Immature natural killer cell (primary cell): Measurements from ENCODE around the gene MGAT4A. TPM values are rescaled to one million over a fixed set of nuclear protein-coding genes. Genes with fewer than 3 reads are reported as not detected.

Experiments used
- DNase-seq, 3 donors: peaks; one replicate each; pipeline ENCODE4 v3.0.0; 2022; ENCODE audit warnings: mixed read lengths in 1 of 3
- H3K27ac Mint-ChIP-seq, 6 donors: one replicate each; pipeline ENCODE4 v1.8.0; 2020; ENCODE audit warnings: mixed read lengths in 6 of 6, mild to moderate bottlenecking in 5 of 6, inconsistent platforms in 4 of 6, moderate library complexity in 3 of 6
- H3K27me3 Mint-ChIP-seq, 3 donors: one replicate each; pipeline ENCODE4 v1.8.0; 2020 to 2021; ENCODE audit warnings: low read depth in 3 of 3, mild to moderate bottlenecking in 3 of 3, mixed read lengths in 3 of 3, moderate library complexity in 3 of 3, inconsistent platforms in 1 of 3
- H3K36me3 Mint-ChIP-seq, 3 donors: one replicate each; pipeline ENCODE4 v1.8.0; 2020; ENCODE audit warnings: mixed read lengths in 3 of 3, inconsistent platforms in 2 of 3, mild to moderate bottlenecking in 2 of 3
- H3K4me1 Mint-ChIP-seq, 2 donors: one replicate each; pipeline ENCODE4 v1.8.0; 2020; ENCODE audit warnings: inconsistent platforms in 2 of 2, mild to moderate bottlenecking in 2 of 2, mixed read lengths in 2 of 2, moderate library complexity in 1 of 2
- H3K4me3 Mint-ChIP-seq, 5 donors: one replicate each; pipeline ENCODE4 v1.8.0; 2020; ENCODE audit warnings: mild to moderate bottlenecking in 5 of 5, mixed read lengths in 5 of 5, inconsistent platforms in 3 of 5, moderate library complexity in 3 of 5
- H3K9me3 Mint-ChIP-seq, 6 donors: one replicate each; pipeline ENCODE4 v1.8.0; 2020; ENCODE audit warnings: mild to moderate bottlenecking in 6 of 6, mixed read lengths in 6 of 6, inconsistent platforms in 4 of 6, moderate library complexity in 3 of 6
- polyA plus RNA-seq, 3 donors: library from polyadenylated mRNA; unstranded; fragments of 300-500 nt; fragmentation: Illumina TruSeq; gene quantifications; one replicate each; pipeline ENCODE4 v1.2.3, GENCODE V29; 2021

Gene MGAT4A
- polyA plus RNA-seq, 3 donors from 2014 or later: 113 to 155 (median 128) TPM

- H3K36me3 Mint-ChIP-seq: peaks cover 9 to 21% (median 14%) of the 10 kb centered on the region in 3 donors
- H3K27me3 Mint-ChIP-seq: no peaks in the 10 kb centered on the region
- peaks cover 0 to 9% (median 2%) of the 10 kb centered on the region in 6 donors for H3K9me3 Mint-ChIP-seq
- H3K4me1 Mint-ChIP-seq: peaks cover 61 to 73% of the 10 kb centered on the region in 2 donors
- no peak overlapping the region for H3K4me3 Mint-ChIP-seq
- H3K27ac Mint-ChIP-seq: peak overlapping the region in 5 of 6 donors; percentile 44 to 81 (median 72)
- DNase-seq: no peak
Observed at GRCh38 chr2:98715812-98716451, 15.0 kb downstream of the MGAT4A start.

- no peak for DNase-seq
- Mint-ChIP-seq H3K27ac (peak overlapping the region in 4 of 6 donors; percentile 23 to 83 (median 64)), H3K4me3 (no peak overlapping the region), H3K9me3 (no peaks in the 10 kb centered on the region), H3K27me3 (no peaks in the 10 kb centered on the region), H3K4me1 (peaks cover 70 to 89% of the 10 kb centered on the region in 2 donors), H3K36me3 (no peaks in the 10 kb centered on the region)
Observed at GRCh38 chr2:98713332-98714015, 17.5 kb downstream of the MGAT4A start.

- H3K4me3 Mint-ChIP-seq: peak overlapping the region in 4 of 5 donors; percentile 5 to 68 (median 20)
- H3K4me1 Mint-ChIP-seq: peaks cover 70 to 84% of the 10 kb centered on the region in 2 donors
- no peaks in the 10 kb centered on the region for H3K36me3 Mint-ChIP-seq
- H3K27ac Mint-ChIP-seq: peak overlapping the region in 4 of 6 donors; percentile 22 to 82 (median 60)
- no peaks in the 10 kb centered on the region for H3K9me3 Mint-ChIP-seq
- no peaks in the 10 kb centered on the region for H3K27me3 Mint-ChIP-seq
- no peak for DNase-seq
Observed at GRCh38 chr2:98712145-98712544, 18.8 kb downstream of the MGAT4A start.

GRCh38 chr2:98711506-98711905 lies 19.4 kb downstream of the MGAT4A start:
- Mint-ChIP-seq H3K4me1 (peaks cover 66 to 79% of the 10 kb centered on the region in 2 donors), H3K9me3 (no peaks in the 10 kb centered on the region), H3K27ac (peak overlapping the region in 1 of 6 donors; percentile 22), H3K27me3 (no peaks in the 10 kb centered on the region), H3K4me3 (peak overlapping the region in 1 of 5 donors; percentile 68), H3K36me3 (no peaks in the 10 kb centered on the region)
- DNase-seq: no peak

- no peaks in the 10 kb centered on the region for H3K27me3 Mint-ChIP-seq
- no peak for DNase-seq
- H3K27ac Mint-ChIP-seq: peak overlapping the region; percentile 14 to 54 (median 21)
Observed at GRCh38 chr2:98710734-98711133, 20.2 kb downstream of the MGAT4A start.

GRCh38 chr2:98709535-98709934 lies 21.4 kb downstream of the MGAT4A start:
- H3K36me3 Mint-ChIP-seq: no peaks in the 10 kb centered on the region
- peak overlapping the region in 3 of 5 donors; percentile 3 to 67 (median 25) for H3K4me3 Mint-ChIP-seq
- peak overlapping the region in 2 of 6 donors; percentile 17 to 58 for H3K27ac Mint-ChIP-seq
- H3K9me3 Mint-ChIP-seq: no peaks in the 10 kb centered on the region
- no peak for DNase-seq
- H3K27me3 Mint-ChIP-seq: no peaks in the 10 kb centered on the region
- H3K4me1 Mint-ChIP-seq: peaks cover 62 to 73% of the 10 kb centered on the region in 2 donors

More at GRCh38 chr2:98710734-98711133, 20.2 kb downstream of the MGAT4A start:
- Mint-ChIP-seq H3K4me1 (peaks cover 60 to 73% of the 10 kb centered on the region in 2 donors), H3K4me3 (peak overlapping the region; percentile 40 to 69 (median 57)), H3K36me3 (no peaks in the 10 kb centered on the region), H3K9me3 (no peaks in the 10 kb centered on the region)

GRCh38 chr2:98708396-98709186 lies 22.3 kb downstream of the MGAT4A start:
- Mint-ChIP-seq H3K27me3 (no peaks in the 10 kb centered on the region), H3K36me3 (no peaks in the 10 kb centered on the region), H3K27ac (peak overlapping the region in 2 of 6 donors; percentile 23 to 43), H3K4me1 (peaks cover 63 to 73% of the 10 kb centered on the region in 2 donors), H3K4me3 (no peak overlapping the region), H3K9me3 (no peaks in the 10 kb centered on the region)
- DNase-seq: no peak

GRCh38 chr2:98706591-98706990 lies 24.3 kb downstream of the MGAT4A start:
- H3K4me3 Mint-ChIP-seq: no peak overlapping the region
- no peaks in the 10 kb centered on the region for H3K36me3 Mint-ChIP-seq
- no peak for DNase-seq
- H3K4me1 Mint-ChIP-seq: peaks cover 64 to 77% of the 10 kb centered on the region in 2 donors
- H3K27ac Mint-ChIP-seq: peak overlapping the region in 1 of 6 donors; percentile 15
- no peaks in the 10 kb centered on the region for H3K27me3 Mint-ChIP-seq
- no peaks in the 10 kb centered on the region for H3K9me3 Mint-ChIP-seq

GRCh38 chr2:98705333-98705617 lies 25.7 kb downstream of the MGAT4A start:
- no peak overlapping the region for H3K4me3 Mint-ChIP-seq
- H3K27me3 Mint-ChIP-seq: no peaks in the 10 kb centered on the region
- peaks cover 58 to 72% of the 10 kb centered on the region in 2 donors for H3K4me1 Mint-ChIP-seq
- H3K27ac Mint-ChIP-seq: peak overlapping the region in 1 of 6 donors; percentile 66
- no peak for DNase-seq
- H3K36me3 Mint-ChIP-seq: no peaks in the 10 kb centered on the region
- no peaks in the 10 kb centered on the region for H3K9me3 Mint-ChIP-seq

GRCh38 chr2:98704499-98705332 lies 26.2 kb downstream of the MGAT4A start:
- no peaks in the 10 kb centered on the region for H3K27me3 Mint-ChIP-seq
- no peak for DNase-seq
- peaks cover 55 to 66% of the 10 kb centered on the region in 2 donors for H3K4me1 Mint-ChIP-seq
- no peak overlapping the region for H3K4me3 Mint-ChIP-seq
- H3K27ac Mint-ChIP-seq: peak overlapping the region in 2 of 6 donors; percentile 66 to 79
- no peaks in the 10 kb centered on the region for H3K9me3 Mint-ChIP-seq
- no peaks in the 10 kb centered on the region for H3K36me3 Mint-ChIP-seq

GRCh38 chr2:98703738-98704137 lies 27.2 kb downstream of the MGAT4A start:
- H3K4me3 Mint-ChIP-seq: peak overlapping the region in 1 of 5 donors; percentile 14
- H3K27me3 Mint-ChIP-seq: no peaks in the 10 kb centered on the region
- H3K4me1 Mint-ChIP-seq: peaks cover 52 to 60% of the 10 kb centered on the region in 2 donors
- H3K27ac Mint-ChIP-seq: peak overlapping the region; percentile 5 to 74 (median 32)
- DNase-seq: no peak
- H3K36me3 Mint-ChIP-seq: peaks cover 0 to 2% (median 0%) of the 10 kb centered on the region in 3 donors
- H3K9me3 Mint-ChIP-seq: no peaks in the 10 kb centered on the region

GRCh38 chr2:98702858-98703620 lies 27.9 kb downstream of the MGAT4A start:
- H3K27me3 Mint-ChIP-seq: no peaks in the 10 kb centered on the region
- H3K4me3 Mint-ChIP-seq: no peak overlapping the region

More at GRCh38 chr2:98702858-98703620, 27.9 kb downstream of the MGAT4A start:
- Mint-ChIP-seq H3K27ac (peak overlapping the region; percentile 5 to 83 (median 36)), H3K4me1 (peaks cover 54 to 62% of the 10 kb centered on the region in 2 donors), H3K36me3 (peaks cover 0 to 6% (median 0%) of the 10 kb centered on the region in 3 donors), H3K9me3 (no peaks in the 10 kb centered on the region)
- no peak for DNase-seq
